ENCODE results near the gene INO80B. TPM values are rescaled to one million over a fixed set of nuclear protein-coding genes. Genes with fewer than 3 reads are reported as not detected.

Gene INO80B
- polyA plus RNA-seq, 1 donor from 2014 or later = 35.2 TPM

- no peak overlapping the region for H3K4me3 ChIP-seq (ENCODE audit: low read length)
- no peak overlapping the region for H3K27ac ChIP-seq (ENCODE audit: low read length)
- no peaks in the 10 kb centered on the region for H3K9me2 ChIP-seq (ENCODE audit: insufficient read depth, low read length)
- no peak overlapping the region for H3K4me2 ChIP-seq (ENCODE audit: low read length)
- no peak overlapping the region for H2AFZ ChIP-seq (ENCODE audit: low read depth, low read length)
- H3F3A ChIP-seq (ENCODE audit: insufficient read depth, low read length, poor library complexity, severe bottlenecking) = no peaks in the 10 kb centered on the region
- H3K79me2 ChIP-seq (replicated peaks; ENCODE audit: insufficient read depth, low read length) = no peaks in the 10 kb centered on the region
- no peaks in the 10 kb centered on the region for H3K9me3 ChIP-seq (ENCODE audit: low read length)
- H3K27me3 ChIP-seq (ENCODE audit: insufficient read depth, low read depth, low read length) = no peaks in the 10 kb centered on the region
- no peaks in the 10 kb centered on the region for H4K20me1 ChIP-seq (ENCODE audit: insufficient read depth)
- TF ChIP-seq POLR2AphosphoS5 (IDR thresholded peaks at IDR 0.05) (no peak), MXI1 (conservative IDR thresholded peaks at IDR 0.05; ENCODE audit: poor library complexity, severe bottlenecking) (no peak), EZH2 (IDR thresholded peaks at IDR 0.05; ENCODE audit: borderline replicate concordance, insufficient read depth, low read length, poor library complexity, severe bottlenecking) (no peak), CTCF (IDR thresholded peaks at IDR 0.05; ENCODE audit: poor library complexity, severe bottlenecking) (no peak), REST (IDR thresholded peaks at IDR 0.05; ENCODE audit: borderline replicate concordance) (no peak), RAD21 (conservative IDR thresholded peaks at IDR 0.05) (no peak), SMC3 (conservative IDR thresholded peaks at IDR 0.05; ENCODE audit: poor library complexity) (no peak), TAF1 (IDR thresholded peaks at IDR 0.05; ENCODE audit: low read depth) (no peak), EP300 (conservative IDR thresholded peaks at IDR 0.05; ENCODE audit: poor library complexity, severe bottlenecking) (no peak)
- no peak overlapping the region for H3K9ac ChIP-seq (ENCODE audit: low read length)
- H3K36me3 ChIP-seq (ENCODE audit: insufficient read depth, low read length) = no peaks in the 10 kb centered on the region
Observed at GRCh38 chr2:74418312-74418711, 36.6 kb upstream of the INO80B start.

- no peak overlapping the region for H3K9ac ChIP-seq (ENCODE audit: low read length)
- H2AFZ ChIP-seq (ENCODE audit: low read depth, low read length) = no peak overlapping the region
- no peak overlapping the region for H3K27ac ChIP-seq (ENCODE audit: low read length)
- H3K27me3 ChIP-seq (ENCODE audit: insufficient read depth, low read depth, low read length) = no peaks in the 10 kb centered on the region
- H3F3A ChIP-seq (ENCODE audit: insufficient read depth, low read length, poor library complexity, severe bottlenecking) = no peaks in the 10 kb centered on the region
- no peak overlapping the region for H3K4me2 ChIP-seq (ENCODE audit: low read length)
- no peaks in the 10 kb centered on the region for H3K36me3 ChIP-seq (ENCODE audit: insufficient read depth, low read length)
- no peaks in the 10 kb centered on the region for H3K9me3 ChIP-seq (ENCODE audit: low read length)
- TF ChIP-seq TAF1 (IDR thresholded peaks at IDR 0.05; ENCODE audit: low read depth) (no peak), EP300 (conservative IDR thresholded peaks at IDR 0.05; ENCODE audit: poor library complexity, severe bottlenecking) (no peak), POLR2AphosphoS5 (IDR thresholded peaks at IDR 0.05) (no peak), REST (IDR thresholded peaks at IDR 0.05; ENCODE audit: borderline replicate concordance) (no peak), EZH2 (IDR thresholded peaks at IDR 0.05; ENCODE audit: borderline replicate concordance, insufficient read depth, low read length, poor library complexity, severe bottlenecking) (no peak), CTCF (IDR thresholded peaks at IDR 0.05; ENCODE audit: poor library complexity, severe bottlenecking) (no peak), RAD21 (conservative IDR thresholded peaks at IDR 0.05) (no peak), MXI1 (conservative IDR thresholded peaks at IDR 0.05; ENCODE audit: poor library complexity, severe bottlenecking) (no peak), SMC3 (conservative IDR thresholded peaks at IDR 0.05; ENCODE audit: poor library complexity) (no peak)
- no peaks in the 10 kb centered on the region for H3K79me2 ChIP-seq (replicated peaks; ENCODE audit: insufficient read depth, low read length)
- no peaks in the 10 kb centered on the region for H3K9me2 ChIP-seq (ENCODE audit: insufficient read depth, low read length)
- no peaks in the 10 kb centered on the region for H4K20me1 ChIP-seq (ENCODE audit: insufficient read depth)
- H3K4me3 ChIP-seq (ENCODE audit: low read length) = no peak overlapping the region
Observed at GRCh38 chr2:74419345-74419744, 35.5 kb upstream of the INO80B start.

All from neural cell (in vitro differentiated cells).